ENCODE data around the gene PLK5.

Gene PLK5

GRCh38 chr19:1576242-1577089 lies 52.6 kb downstream of the PLK5 start:
- in situ Hi-C loops (cut with MboI; ENCODE audit: low pct_unique_long_range_greater_than_20kb, low sequenced_read_pairs, unreplicated experiment), result no loop called here
- no peak for DNase-seq (ENCODE audit: low spot score)
- TF ChIP-seq, protein P1, sequence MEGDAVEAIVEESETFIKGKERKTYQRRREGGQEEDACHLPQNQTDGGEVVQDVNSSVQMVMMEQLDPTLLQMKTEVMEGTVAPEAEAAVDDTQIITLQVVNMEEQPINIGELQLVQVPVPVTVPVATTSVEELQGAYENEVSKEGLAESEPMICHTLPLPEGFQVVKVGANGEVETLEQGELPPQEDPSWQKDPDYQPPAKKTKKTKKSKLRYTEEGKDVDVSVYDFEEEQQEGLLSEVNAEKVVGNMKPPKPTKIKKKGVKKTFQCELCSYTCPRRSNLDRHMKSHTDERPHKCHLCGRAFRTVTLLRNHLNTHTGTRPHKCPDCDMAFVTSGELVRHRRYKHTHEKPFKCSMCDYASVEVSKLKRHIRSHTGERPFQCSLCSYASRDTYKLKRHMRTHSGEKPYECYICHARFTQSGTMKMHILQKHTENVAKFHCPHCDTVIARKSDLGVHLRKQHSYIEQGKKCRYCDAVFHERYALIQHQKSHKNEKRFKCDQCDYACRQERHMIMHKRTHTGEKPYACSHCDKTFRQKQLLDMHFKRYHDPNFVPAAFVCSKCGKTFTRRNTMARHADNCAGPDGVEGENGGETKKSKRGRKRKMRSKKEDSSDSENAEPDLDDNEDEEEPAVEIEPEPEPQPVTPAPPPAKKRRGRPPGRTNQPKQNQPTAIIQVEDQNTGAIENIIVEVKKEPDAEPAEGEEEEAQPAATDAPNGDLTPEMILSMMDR (IDR thresholded peaks at IDR 0.05; ENCODE audit: extremely low read depth, insufficient read depth, missing control alignments), result no peak

DNA sequence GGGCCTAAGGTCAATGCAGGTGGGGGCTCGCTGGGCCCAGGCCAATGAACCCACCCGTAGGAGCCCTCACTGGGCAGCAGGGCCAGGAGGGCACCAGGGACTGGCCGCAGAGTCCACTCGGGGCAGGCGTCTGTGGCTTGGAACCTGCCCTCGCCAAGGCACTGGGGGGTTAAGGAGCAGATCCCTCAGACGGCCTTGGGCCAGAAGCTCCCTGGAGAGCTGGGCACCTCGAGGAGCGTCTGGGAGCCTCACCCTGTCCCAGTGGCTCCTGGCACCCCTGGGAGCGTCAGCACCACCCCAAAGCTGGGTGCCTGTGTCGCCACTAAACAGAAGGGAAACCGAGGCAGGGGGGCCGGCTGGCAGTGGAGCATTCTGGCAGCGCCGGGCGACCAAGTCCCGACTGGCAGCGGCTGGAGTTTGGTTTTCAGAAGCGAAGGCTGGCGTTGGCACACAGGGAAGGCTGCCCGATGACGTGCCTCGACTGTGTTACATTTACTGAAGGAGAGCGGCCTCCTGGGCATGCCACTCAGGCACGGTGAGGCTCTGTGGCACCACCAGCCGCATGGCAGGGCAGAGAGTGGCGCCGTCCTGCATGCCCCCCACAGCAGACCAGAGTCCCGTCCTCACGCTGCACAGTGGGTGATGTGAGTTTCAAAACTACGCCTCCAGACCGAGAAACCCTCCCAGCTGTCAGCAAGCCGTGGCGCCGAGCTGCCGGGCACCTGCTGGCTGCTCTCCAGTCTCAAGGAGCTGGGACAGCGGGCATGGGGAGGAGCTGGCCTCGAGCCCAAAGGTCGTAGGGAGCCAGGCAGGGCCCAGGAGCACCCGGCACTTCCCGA lies 53.4 kb downstream of the PLK5 start:
- DNase-seq (ENCODE audit: low spot score), result no peak
- TF ChIP-seq, protein P1 (IDR thresholded peaks at IDR 0.05; ENCODE audit: extremely low read depth, insufficient read depth, missing control alignments), result no peak
- in situ Hi-C loops (cut with MboI; ENCODE audit: low pct_unique_long_range_greater_than_20kb, low sequenced_read_pairs, unreplicated experiment), result no loop called here

GRCh38 chr19:1577929-1578618 lies 54.2 kb downstream of the PLK5 start:
- no peak for DNase-seq (ENCODE audit: low spot score)
- in situ Hi-C loops (cut with MboI; ENCODE audit: low pct_unique_long_range_greater_than_20kb, low sequenced_read_pairs, unreplicated experiment), result no loop called here
- TF ChIP-seq, protein P1 (IDR thresholded peaks at IDR 0.05; ENCODE audit: extremely low read depth, insufficient read depth, missing control alignments), result no peak

- in situ Hi-C loops (cut with MboI; ENCODE audit: low pct_unique_long_range_greater_than_20kb, low sequenced_read_pairs, unreplicated experiment), result no loop called here
- no peak for DNase-seq (ENCODE audit: low spot score)
These were observed 55.3 kb downstream of the PLK5 start for GRCh38 chr19:1579222-1579621.

DNA sequence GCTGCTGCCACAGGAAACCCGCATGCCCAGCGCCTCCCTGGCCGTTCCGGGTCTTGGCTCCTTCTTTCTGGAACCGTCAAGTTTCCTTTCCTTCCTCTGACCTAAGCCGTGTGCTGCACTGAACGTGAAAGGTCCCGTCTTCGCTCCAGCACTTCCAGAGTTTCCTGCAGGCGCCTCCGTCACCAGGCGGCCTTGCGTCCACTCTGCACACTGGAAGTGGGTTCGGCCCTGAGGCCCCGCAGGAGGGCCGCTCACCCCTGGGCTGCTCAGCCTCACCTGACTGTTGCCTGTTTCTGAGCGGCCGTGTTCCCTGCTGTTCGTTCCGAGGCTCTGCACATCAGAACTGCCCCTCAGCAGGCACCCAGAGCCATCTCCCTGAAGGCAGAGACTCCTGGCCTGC lies 56.5 kb downstream of the PLK5 start:
- no peak for DNase-seq (ENCODE audit: low spot score)
- TF ChIP-seq, protein P1 (IDR thresholded peaks at IDR 0.05; ENCODE audit: extremely low read depth, insufficient read depth, missing control alignments), result no peak
- in situ Hi-C loops (cut with MboI; ENCODE audit: low pct_unique_long_range_greater_than_20kb, low sequenced_read_pairs, unreplicated experiment), result no loop called here

More at GRCh38 chr19:1579222-1579621, 55.3 kb downstream of the PLK5 start:
- TF ChIP-seq, protein P1 (IDR thresholded peaks at IDR 0.05; ENCODE audit: extremely low read depth, insufficient read depth, missing control alignments), result no peak

DNA sequence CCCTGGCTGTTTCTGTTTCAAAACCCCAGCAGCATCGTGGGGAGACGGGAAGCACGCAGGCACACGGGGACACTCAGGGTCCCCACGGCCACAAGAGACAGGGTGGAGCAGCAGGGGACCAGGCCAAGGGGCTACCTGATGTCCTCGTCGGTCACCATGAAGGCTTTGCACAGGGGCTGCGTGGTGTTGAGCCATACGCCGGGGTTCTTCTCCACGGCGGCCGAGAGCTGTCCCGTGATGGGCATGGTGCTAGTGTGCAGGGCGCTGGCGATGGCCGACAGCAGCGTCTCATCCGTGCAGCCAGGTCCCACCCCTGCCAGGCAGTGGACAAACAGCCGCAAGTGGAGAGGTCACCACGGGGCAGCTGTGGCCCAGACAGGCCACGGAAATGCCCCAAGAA lies 57.1 kb downstream of the PLK5 start:
- in situ Hi-C loops (cut with MboI; ENCODE audit: low pct_unique_long_range_greater_than_20kb, low sequenced_read_pairs, unreplicated experiment), result no loop called here
- DNase-seq (ENCODE audit: low spot score), result no peak
- TF ChIP-seq, protein P1 (IDR thresholded peaks at IDR 0.05; ENCODE audit: extremely low read depth, insufficient read depth, missing control alignments), result no peak

Data from GM13977 (cell line).